OCI-LY3 (cell line): ENCODE data around the gene MYO1E.
"Not testable (repeated sequence)": the region's sequence is repeated elsewhere in the genome, so short reads cannot be mapped to it uniquely, and the experiment has no call there.

Experiments used
- EZH2phosphoT487 ChIP-seq: fragments of 200-600 bp; shearing (Covaris generic); IDR thresholded peaks from 2 replicates; pipeline ENCODE4 v1.6.1; 2018; ENCODE audit warnings: antibody characterized with exemption, mixed run types, low read depth
- TF ChIP-seq, protein P1 (sequence below): fragments of 200-600, 300-600 bp; sonication (generic); IDR thresholded peaks from 2 replicates; pipeline ENCODE4 v1.5.1; 2014; ENCODE audit warnings: antibody characterized with exemption, low read length, low read depth

DNA sequence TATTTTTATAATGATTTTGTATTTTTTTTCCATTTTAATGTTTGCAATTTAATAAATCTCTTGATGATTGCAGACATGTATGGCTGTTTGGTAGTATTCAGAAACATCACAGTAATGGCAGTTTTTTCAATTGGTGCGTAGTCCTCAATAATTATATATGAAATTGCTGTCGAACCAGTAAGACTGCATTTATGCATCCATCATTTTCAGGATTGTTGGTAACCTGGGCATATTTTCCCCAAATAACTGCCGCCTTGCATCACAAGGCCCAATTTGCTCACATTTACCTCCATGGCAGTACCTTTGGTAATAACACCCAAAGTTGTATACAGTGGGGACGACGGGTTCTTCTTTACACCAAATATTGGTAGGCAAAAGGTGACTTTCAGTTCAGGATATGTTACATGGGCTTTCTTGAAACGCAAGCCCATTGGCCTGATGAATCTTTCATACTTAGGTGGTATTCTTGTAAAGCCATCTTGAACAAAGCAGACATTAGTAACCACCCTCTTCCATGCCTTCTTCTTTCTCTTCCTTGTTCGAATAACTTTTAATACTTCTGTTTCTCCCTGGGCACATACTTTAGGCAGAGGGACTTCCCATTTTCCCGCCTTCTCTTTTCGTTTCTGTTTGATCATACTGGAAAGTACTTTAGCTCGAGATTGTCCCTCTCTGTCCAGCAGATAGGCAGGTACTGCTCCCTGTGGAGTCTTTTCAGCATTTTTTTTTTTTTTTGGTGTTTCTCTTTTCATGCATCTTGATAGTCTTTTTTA, 28.6 kb upstream of the MYO1E start:
- TF ChIP-seq, protein P1, sequence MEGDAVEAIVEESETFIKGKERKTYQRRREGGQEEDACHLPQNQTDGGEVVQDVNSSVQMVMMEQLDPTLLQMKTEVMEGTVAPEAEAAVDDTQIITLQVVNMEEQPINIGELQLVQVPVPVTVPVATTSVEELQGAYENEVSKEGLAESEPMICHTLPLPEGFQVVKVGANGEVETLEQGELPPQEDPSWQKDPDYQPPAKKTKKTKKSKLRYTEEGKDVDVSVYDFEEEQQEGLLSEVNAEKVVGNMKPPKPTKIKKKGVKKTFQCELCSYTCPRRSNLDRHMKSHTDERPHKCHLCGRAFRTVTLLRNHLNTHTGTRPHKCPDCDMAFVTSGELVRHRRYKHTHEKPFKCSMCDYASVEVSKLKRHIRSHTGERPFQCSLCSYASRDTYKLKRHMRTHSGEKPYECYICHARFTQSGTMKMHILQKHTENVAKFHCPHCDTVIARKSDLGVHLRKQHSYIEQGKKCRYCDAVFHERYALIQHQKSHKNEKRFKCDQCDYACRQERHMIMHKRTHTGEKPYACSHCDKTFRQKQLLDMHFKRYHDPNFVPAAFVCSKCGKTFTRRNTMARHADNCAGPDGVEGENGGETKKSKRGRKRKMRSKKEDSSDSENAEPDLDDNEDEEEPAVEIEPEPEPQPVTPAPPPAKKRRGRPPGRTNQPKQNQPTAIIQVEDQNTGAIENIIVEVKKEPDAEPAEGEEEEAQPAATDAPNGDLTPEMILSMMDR, result not testable (repeated sequence)
- not testable (repeated sequence) for TF ChIP-seq EZH2phosphoT487
